NCI-H187 (cell line): ENCODE measurements around the gene MPV17L2.
A peak's percentile ranks its signal among the peaks of the same experiment; 100 is the strongest.

Experiments
- DNase-seq, 2 experiments: peaks; one replicate each; lab custom pipeline; 2025; lab: John Stamatoyannopoulos, UW

Gene MPV17L2

DNA sequence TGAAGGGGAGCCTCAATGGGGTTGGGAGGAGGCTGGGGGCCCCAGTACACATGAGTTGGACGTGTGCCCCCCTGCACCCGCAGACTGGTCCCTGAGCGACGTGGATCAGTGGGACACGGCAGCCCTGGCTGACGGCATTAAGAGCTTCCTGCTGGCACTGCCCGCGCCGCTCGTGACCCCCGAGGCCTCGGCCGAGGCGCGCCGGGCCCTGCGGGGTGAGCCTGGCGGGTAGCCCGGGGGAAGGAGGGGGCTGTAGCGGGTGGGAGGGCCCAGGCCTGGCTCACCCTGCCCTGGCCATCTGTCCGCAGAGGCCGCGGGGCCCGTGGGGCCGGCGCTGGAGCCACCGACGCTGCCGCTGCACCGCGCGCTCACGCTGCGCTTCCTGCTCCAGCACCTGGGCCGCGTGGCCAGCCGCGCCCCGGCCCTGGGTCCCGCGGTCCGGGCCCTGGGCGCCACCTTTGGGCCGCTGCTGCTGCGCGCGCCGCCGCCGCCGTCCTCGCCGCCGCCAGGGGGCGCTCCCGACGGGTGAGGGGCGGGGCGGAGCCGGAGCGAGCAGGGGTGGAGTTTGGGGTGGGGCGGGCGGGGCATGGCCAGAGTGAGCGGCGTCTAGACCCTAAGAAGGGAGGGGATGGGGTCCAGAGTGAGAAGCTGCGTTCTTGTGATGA is 31.9 kb upstream of the MPV17L2 start:
- peak in 1 of 2 experiments; percentile 15 for DNase-seq

GRCh38 chr19:18161636-18162002 is 31.4 kb upstream of the MPV17L2 start:
- no peak for DNase-seq

GRCh38 chr19:18164072-18164471 is 28.9 kb upstream of the MPV17L2 start:
- no peak for DNase-seq

- no peak for DNase-seq
Measured at GRCh38 chr19:18165794-18166544, 27.0 kb upstream of the MPV17L2 start.

DNA sequence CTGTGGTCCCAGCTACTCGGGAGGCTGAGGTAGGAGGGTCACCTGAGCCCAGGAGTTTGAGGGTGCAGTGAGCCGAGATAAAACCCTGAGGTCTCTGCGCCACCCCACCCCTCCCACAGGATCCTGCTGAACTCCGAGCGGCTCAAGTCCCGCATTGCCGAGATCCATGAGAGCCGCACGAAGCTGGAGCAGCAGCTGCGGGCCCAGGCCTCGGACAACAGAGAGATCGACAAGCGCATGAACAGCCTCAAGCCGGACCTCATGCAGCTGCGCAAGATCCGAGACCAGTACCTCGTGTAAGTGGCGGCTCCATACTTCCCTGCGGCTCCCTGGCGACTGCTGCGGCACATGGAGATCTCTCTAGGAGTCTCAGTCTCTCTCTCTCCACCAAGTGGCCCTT is 26.0 kb upstream of the MPV17L2 start:
- no peak for DNase-seq

DNA sequence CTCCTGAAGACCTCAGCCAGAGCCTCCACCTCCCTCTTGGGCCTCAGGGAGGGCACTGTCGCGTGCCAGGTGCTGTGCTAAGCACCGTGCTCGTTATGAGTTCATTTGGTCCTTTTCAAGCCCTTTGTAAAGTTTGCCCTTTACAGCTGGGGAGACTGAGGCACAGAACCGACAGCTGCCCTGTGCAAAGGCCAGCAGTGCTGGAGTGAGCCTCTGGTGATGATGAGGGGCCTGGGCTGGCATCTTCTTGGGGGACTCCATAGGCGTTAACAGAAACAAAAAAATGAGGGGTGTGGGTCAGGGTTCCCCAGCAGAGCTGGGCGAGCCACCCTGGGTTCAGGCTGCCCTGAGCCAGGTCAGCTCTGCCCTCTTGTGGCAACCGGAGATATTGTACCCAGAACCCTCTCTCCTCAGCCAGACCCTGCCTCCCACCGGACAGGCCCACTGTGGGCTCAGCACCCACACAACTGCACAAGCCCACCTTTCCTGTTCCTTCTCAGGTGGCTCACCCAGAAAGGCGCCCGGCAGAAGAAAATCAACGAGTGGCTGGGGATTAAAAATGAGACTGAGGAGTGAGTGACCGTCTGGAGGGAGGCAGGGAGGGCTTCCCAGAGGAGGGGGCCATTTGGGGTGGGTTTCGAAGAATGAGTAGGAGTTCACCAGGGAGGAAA is 24.9 kb upstream of the MPV17L2 start:
- DNase-seq: no peak

- no peak for DNase-seq
Measured at GRCh38 chr19:18168673-18169381, 24.2 kb upstream of the MPV17L2 start.

DNA sequence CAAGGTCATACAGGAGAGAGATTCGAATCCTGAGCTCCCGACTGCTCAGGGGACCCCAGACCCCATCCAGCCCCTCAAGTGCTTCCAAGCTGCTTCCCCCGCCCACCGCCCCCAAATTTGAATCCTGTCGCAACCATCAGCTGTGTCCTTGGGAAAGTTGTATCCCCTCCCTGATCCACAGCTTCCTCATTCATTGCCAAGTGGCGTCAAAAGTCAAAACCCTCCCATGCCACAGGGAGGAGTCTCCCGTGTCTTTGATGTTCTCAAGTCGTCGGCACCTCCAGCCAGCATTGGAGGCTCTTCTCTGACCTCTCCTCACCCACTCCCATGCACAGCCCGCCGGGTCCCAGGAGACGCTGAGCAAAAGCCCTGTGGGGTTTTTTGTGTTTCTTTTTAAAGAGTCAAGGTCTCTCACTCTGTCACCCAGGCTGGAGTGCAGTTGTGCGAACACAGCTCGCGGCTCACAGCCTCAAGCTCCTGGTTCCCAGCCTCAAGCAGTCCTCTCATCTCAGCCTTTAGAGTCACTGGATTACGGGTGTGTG is 22.2 kb upstream of the MPV17L2 start:
- no peak for DNase-seq

- DNase-seq: no peak
Measured at GRCh38 chr19:18171605-18172327, 21.3 kb upstream of the MPV17L2 start.

- DNase-seq: no peak
Measured at GRCh38 chr19:18172331-18173053, 20.5 kb upstream of the MPV17L2 start.

DNA sequence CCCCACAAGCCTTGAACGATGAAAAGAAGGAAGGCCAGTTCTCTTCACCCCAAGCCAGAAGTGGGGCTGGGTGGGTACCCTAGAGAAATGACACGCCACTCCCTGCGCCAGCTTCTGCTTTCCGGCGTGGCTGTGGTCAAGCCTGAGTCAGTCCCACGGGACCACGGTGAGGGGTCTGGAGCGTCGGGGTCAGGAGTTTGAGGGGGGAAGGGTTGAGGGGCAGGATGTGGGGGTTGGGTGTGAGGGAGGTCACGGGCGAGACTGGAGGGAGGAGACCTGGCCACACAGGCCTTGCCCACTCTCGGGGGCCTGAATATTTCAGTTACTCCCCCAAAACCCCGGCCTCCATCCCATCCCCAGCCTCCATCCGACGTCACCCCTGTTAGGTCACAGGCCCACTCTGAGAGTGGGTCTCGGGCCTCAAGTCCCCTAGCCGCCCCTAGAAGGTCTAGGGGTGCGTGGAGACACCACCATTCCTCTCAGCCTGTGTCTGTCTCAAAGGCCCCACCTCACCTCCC is 19.9 kb upstream of the MPV17L2 start:
- no peak for DNase-seq

DNA sequence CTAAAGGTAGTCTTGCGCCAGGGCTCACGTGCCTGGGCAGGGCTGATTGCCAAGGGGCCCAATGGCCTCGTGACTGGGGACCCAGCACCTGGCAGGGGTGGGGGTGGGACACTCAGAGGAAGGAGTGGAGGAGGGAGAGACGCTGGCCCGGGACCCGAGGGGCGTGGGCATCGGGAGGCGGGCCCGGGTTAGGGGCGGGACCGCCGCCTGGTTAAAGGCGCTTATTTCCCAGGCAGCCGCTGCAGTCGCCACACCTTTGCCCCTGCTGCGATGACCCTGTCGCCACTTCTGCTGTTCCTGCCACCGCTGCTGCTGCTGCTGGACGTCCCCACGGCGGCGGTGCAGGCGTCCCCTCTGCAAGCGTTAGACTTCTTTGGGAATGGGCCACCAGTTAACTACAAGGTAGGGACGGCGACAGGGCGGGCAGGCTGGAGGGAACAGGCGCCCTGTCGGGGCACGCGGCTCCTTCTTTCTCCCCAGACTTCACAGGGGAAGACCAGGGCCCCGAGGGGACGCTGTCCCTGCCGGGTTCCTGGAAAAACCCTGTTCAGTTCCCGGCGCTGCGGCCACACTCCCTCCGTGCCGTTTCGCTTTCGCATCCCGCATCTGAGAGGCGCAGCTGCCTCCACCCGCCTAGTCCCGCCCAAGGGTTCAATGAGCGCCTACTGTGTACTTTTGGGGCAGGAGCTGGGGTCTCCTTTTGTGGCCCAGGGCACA is 19.3 kb upstream of the MPV17L2 start, which contains the start of gene IFI30:
Gene IFI30 (plus strand): TSS at position 242 of the 717 bp plus-strand sequence. CDS start 29 bp downstream, at position 271.
- peak in 1 of 2 experiments; percentile 15 for DNase-seq

- DNase-seq: no peak
Measured at GRCh38 chr19:18174983-18175382, 18.0 kb upstream of the MPV17L2 start.

GRCh38 chr19:18176367-18177310 is 16.4 kb upstream of the MPV17L2 start:
- DNase-seq: no peak

DNA sequence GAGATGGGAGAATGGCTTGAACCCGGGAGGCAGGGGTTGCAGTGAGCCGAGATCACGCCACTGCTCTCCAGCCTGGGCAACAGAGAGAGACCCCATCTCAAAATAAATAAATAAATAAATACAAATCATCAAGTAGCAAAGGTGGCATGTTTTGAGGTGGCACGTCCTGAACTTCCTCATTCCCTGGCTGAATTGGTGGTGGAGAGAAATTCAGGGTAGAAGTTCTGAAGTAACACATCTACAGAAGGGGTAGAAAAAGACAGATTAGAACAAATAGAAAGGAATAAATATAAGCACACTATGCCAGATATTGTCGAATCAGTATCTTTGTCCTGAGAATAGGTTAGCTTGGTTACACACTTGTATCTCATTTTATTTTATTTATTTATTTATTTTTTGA is 13.1 kb upstream of the MPV17L2 start:
- DNase-seq: no peak

DNA sequence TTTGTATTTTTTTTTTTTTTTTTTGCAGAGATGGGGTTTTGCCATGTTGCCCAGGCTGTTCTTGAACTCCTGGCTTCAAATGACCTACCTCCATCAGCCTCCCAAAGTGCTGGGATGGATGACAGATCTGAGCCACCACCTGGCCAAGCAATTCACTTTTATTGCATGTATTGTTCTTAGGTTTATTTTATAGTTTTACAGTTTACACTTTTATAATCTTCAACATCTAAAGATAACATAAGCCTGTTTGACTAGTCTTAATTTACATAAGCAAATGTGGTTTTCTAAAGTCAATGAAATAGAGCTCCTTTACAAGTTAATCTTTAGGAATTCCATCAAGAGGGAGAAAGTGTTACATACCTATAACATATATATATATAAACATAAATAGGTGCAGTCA is 9.5 kb upstream of the MPV17L2 start:
- DNase-seq: no peak

- DNase-seq: no peak
Measured at GRCh38 chr19:18185538-18185937, 7.5 kb upstream of the MPV17L2 start.

- no peak for DNase-seq
Measured at GRCh38 chr19:18190278-18190677, 2.7 kb upstream of the MPV17L2 start.

DNA sequence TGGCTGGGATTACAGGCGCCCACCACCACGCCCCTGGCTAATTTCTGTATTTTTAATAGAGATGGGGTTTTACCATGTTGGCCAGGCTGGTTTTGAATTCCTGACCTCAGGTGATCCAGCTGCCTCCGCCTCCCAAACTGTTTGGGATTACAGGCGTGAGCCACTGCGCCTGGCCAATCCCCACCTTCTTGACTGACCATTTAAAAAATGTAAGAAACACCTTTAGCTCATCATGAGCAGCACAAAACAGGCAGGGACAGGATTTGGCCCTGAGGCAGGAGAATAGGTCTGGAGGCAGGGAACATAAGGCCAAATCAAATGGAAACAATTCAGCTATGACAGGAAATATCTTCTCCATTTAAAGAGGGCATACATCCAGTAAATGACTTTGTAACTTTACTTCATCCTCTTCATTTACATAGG is 1.4 kb upstream of the MPV17L2 start:
- no peak for DNase-seq
